ENCODE results near the gene S100A4.
"Not testable (repeated sequence)": the region's sequence is repeated elsewhere in the genome, so short reads cannot be mapped to it uniquely, and the experiment has no call there.

Gene S100A4

DNA sequence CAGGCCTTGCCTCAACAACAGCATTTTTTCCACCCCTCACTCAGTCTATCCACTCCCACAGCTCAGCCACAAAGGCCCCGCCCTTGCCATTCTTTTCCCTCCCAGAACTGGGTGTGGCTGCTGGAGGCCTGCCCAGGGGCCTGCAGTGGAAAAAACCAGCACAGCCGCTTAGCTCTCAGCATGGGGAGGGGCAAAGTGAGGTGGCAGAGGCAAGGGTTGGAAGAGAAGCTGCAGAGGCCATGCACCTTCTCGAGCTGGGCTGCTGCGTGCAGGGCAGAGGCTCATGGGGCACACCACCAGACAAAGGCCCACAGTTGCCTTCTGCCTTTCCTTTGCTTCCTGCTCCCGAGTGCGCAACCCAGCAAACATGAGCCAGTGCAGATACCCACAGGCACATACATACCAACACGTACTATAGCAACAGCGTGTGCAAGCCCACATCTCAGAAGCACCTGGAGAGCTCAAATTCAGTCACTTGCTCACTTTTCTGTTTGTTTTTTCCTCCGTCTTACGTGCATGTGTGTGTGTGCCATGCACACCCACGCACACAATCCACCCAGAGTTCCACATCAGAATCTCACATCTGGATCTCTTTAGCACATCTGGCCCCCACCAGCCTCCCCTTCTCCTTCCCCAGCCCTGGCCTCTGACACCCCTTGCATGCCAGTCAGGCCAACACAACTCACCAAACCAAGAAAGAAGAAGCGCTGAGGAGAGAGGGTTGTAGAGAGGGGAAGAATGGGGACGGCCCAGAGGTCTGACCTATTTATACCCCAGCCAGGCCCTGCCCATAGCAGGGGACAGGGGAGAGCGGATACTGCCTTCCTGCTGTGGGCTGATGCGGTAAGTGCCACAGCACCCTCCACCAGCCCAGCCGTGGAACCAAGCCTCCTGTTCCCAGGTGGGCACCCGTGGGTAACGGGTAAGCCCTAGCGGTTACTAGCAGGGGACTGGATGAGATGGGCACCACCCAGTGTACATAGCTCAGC lies at the start of gene S100A4:
Gene S100A4, minus strand, starts transcription at position 740 of the 989 bp plus-strand sequence. CDS start 1,012 bp downstream, outside the sequence.
- DNase-seq = peak; percentile 44

- DNase-seq = no peak
These were observed 47.1 kb upstream of the S100A4 start for GRCh38 chr1:153592748-153593147.

DNA sequence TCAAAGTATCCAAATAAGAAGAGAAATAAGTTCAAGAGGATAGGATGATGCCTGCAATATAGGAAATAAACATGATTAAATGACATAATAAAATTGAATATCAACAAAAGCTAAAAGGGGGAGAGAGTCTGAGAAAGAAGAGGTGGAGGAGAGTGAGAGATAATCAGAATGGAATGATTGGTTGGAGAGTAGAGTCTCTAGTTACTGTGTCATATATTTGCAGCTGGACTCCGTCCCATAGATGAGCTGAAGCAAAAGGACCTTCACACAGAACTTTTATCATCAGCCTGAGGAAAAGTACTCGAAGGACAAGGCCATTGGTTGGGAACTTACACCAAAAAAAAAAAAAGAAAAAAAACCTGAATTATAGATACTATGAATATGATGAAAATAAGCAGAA lies 42.9 kb upstream of the S100A4 start:
- DNase-seq = no peak

DNA sequence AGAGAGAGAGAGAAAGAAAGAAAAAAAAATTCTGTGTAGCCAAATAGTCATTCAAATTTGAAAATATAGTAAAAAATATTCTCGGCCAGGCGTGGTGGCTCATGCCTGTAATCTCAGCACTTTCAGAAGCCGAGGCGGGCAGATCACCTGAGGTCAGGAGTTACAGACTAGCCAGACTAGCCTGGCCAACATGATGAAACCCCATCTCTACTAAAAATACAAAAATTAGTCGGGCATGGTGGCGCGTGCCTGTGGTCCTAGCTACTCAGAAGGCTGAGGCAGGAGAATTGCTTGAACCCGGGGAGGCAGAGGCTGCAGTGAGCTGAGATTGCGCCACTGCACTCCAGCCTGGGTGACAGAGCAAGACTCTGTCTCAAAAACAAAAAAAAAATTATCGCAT lies 42.4 kb upstream of the S100A4 start:
- DNase-seq = not testable (repeated sequence)

DNA sequence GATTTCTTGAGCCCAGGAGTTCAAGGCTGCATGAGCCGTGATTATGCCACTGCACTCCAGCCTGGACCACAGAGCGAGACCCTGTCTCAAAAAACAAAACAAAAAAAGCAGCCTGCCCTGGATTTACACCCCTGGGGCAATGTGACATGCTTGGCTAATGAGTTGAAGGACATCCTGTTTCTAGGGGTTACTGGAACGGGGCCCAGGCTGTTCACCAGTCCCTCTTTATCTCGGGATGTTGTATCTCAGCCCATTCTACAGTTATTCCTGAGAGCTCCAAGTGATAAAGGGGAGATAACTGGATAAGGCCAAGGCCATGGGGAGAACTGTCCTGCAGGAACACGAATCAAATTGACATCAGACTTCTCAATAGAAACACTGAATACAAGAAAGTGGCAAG lies 41.7 kb upstream of the S100A4 start:
- no peak for DNase-seq

- DNase-seq = no peak
These were observed 40.7 kb upstream of the S100A4 start for GRCh38 chr1:153586347-153586746.

- no peak for DNase-seq
These were observed 39.4 kb upstream of the S100A4 start for GRCh38 chr1:153585006-153585405.

GRCh38 chr1:153583976-153584375 lies 38.4 kb upstream of the S100A4 start:
- no peak for DNase-seq

DNA sequence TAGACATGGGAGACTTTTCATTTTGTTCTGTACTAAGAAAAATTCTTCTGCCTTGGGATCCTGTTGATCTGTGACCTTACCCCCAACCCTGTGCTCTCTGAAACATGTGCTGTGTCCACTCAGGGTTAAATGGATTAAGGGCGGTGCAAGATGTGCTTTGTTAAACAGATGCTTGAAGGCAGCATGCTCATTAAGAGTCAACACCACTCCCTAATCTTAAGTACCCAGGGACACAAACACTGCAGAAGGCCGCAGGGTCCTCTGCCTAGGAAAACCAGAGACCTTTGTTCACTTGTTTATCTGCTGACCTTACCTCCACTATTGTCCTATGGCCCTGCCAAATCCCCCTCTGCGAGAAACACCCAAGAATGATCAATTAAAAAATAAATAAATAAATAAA lies 37.9 kb upstream of the S100A4 start:
- DNase-seq = not testable (repeated sequence)

- DNase-seq = not testable (repeated sequence)
These were observed 37.2 kb upstream of the S100A4 start for GRCh38 chr1:153582836-153583235.

GRCh38 chr1:153578936-153579335 lies 33.3 kb upstream of the S100A4 start:
- no peak for DNase-seq

DNA sequence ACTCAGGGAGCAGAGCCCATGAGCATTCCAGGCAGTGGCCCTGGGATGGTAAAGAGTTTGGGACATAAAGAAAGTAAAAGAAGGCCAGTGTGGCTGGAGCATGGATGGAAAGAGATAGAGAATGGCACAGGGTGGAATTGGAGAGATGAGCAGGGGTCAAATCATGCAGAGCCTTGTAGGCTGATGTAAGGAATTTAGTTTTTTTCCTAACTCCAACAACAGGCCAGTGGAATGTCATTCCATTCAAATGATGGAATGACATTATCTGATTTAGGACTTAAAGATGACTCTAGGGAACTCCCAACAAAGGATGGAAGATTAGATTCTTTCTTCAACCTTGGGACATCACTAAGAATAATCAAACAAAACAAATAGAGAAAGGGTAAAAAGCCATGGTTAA lies 32.9 kb upstream of the S100A4 start:
- DNase-seq = no peak

DNA sequence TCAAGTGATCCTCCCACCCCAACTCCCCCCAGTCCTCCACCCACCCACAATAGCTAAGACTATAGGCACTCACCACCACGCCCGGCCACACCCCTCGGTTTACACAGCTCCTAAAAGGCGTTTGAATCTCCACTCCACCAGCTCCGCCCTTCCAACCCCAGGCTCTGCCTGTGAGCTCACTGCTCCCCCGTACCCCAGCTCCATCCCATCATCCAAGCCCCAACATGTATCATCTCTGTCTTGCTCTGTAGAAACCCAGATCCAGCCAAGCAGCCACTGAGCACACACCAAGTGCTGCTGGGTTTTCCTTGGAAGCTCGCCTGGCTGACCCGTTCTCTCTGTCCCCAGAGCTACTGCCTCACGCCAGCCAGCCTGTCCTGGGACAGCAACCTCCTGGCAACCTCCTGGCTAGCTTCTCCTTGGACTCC lies 32.0 kb upstream of the S100A4 start:
- no peak for DNase-seq

DNA sequence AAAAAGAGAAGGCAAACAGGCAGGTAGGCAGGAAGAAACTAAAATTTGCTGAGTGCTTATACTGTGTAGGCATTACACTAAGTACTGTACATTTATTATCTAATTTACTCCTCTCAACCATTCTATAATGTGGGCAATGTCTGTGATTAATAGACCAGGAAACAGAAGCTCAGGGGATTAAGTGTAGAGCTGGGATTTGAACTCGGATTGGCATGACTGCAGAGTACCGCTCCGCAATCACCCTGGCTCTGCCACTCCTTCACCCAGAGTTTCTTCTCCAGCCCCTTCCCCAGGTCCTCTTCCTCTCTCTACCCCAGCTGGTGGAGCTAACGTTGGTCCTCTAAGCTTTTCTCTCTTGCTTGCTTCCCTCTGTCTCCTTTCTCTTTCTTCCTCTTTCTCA lies 31.5 kb upstream of the S100A4 start:
- DNase-seq = no peak

DNA sequence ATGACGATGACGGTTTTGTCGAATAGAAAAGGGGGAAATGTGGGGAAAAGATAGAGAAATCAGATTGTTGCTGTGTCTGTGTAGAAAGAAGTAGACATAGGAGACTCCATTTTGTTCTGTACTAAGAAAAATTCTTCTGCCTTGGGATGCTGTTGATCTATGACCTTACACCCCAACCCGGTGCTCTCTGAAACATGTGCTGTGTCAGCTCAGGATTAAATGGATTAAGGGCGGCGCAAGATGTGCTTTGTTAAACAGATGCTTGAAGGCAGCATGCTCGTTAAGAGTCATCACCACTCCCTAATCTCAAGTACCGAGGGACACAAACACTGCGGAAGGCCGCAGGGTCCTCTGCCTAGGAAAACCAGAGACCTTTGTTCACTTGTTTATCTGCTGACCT lies 29.9 kb upstream of the S100A4 start:
- DNase-seq = not testable (repeated sequence)

GRCh38 chr1:153575081-153575491 lies 29.5 kb upstream of the S100A4 start:
- DNase-seq = not testable (repeated sequence)

- no peak for DNase-seq
These were observed 27.7 kb upstream of the S100A4 start for GRCh38 chr1:153573351-153573750.

DNA sequence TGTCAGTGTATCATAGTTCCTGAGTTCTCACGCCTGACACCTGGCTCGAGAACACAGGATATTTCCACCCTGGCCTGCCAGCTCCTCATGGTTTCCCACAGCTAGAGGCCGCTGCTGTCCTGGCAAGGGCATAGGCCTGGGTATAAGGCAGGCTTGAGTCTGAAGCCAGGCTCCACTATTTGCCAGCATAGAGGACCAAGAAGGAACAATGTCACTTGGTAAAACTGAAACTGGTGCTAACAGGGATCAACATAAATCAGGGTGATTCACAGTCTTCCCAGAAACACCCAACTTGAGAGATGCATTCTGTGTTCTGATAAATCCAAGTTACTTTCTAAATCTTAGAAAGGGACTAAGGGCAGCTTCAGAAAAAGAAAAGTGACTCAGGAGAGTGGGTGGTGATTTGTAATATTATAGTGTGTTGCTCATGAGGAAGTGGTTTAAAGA lies 27.0 kb upstream of the S100A4 start:
- DNase-seq = peak; percentile 65

GRCh38 chr1:153571706-153572105 lies 26.1 kb upstream of the S100A4 start:
- no peak for DNase-seq

DNA sequence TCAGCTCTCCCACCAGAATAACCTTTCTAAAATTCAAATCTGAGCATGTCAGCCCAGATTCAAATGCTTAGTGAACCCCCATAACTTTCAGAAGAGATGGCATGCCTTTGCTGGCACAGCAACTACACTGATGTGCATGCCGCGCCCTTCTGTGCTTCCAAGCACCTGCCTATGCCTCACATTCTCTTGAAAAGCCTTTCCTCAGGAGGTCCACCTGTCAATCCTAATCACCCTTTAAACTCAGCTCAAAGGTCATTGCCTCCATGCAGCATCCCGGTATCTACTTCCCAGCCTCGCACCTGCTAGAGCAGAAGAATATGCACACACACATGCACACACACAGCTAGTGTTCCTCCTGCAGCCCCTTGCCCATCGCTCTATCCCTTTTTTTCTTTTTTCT lies 25.3 kb upstream of the S100A4 start:
- no peak for DNase-seq

DNA sequence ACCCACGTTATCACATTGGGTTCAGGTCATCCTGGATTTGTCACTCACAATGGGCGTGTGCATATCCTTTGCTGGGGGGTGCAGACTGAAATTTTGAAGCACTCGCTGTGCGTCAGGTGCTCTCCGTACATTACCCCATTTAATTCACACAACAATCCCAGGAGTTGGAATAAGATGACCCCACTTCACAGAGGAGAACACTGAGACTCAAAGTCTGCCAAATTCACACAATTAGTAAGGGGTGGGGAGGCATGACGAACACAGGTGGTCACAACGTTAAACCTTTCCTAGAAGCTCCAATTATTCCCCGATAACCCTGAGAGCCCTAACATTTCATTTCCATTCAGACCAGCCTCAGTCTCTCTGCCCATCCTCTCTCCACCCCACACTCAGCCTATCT lies 23.9 kb upstream of the S100A4 start:
- no peak for DNase-seq

- DNase-seq = peak; percentile 88
These were observed 22.9 kb upstream of the S100A4 start for GRCh38 chr1:153568367-153569099.

DNA sequence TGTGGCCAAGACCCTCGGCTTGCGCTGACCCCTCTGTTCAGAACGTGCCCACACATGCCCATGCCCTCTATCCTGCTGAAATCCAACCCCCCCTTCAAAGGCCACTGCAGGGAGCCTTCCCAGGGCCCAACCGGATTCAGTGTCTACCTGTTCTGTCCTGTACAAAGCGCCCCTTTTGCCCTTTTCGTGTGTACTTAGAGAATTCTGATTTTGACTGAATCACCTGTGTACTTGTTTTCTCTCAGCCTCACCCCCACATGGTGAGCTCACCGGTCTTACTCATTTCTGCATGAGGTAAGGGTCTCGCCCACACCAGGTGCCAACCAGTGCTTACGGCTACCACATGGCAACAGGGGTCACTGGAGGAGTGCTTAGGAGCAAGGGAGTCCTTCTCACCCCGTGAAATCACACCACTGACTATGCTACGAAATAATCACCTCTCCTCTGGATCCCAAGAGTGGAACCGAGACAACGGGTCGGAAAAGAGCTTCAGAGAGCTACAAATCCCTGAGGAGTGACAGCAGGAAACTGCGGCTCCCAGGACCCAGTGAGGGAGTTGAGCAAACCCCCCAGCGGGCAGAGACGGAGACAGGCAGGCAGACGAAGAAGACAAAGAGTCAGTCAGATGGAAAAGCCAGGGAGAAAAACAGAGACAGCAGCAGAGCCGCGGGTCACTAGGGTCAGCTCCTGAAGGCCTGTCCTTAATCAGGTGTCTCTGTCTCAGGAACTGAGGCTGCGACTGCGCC lies 22.2 kb upstream of the S100A4 start:
- DNase-seq = no peak
